OCI-LY3 (cell line): Measurements from ENCODE around the gene MYT1.

Experiments used
- H2AFZ ChIP-seq: fragments of 200-600, 300-600 bp; shearing (Covaris generic); 2 replicates; pipeline ENCODE4 v1.6.0; 2014; ENCODE audit warnings: antibody characterized with exemption, low read depth, low read length
- H3K27ac ChIP-seq: fragments of 200-600, 300-600 bp; sonication (generic); 2 replicates; pipeline ENCODE4 v1.5.1; 2014; ENCODE audit warnings: mild to moderate bottlenecking, low read length, moderate library complexity, mixed read lengths
- H3K27me3 ChIP-seq: fragments of 200-600, 300-600 bp; sonication (generic); 2 replicates; pipeline ENCODE4 v1.6.1; 2014; ENCODE audit warnings: low read depth, low read length, mixed read lengths
- H3K36me3 ChIP-seq: fragments of 200-600, 300-600 bp; sonication (generic); replicated peaks from 2 replicates; pipeline ENCODE3; 2014; ENCODE audit warnings: low read depth, low read length, mixed read lengths
- H3K4me1 ChIP-seq: fragments of 300-600, 200-600 bp; sonication (generic); 2 replicates; pipeline ENCODE4 v1.6.1; 2014; ENCODE audit warnings: low read length, mixed read lengths
- H3K4me2 ChIP-seq: fragments of 200-600, 300-600 bp; sonication (generic); 2 replicates; pipeline ENCODE4 v1.6.1; 2014; ENCODE audit warnings: low read length, mixed read lengths
- H3K4me3 ChIP-seq: fragments of 300-600, 200-600 bp; sonication (generic); 2 replicates; pipeline ENCODE4 v1.5.1; 2014; ENCODE audit warnings: antibody characterized with exemption, mild to moderate bottlenecking, low read length, moderate library complexity
- H3K79me2 ChIP-seq: fragments of 300-600, 200-600 bp; shearing (Covaris generic); 2 replicates; pipeline ENCODE4 v1.6.1; 2014; ENCODE audit warnings: mild to moderate bottlenecking, low read length, mixed read lengths
- H3K9ac ChIP-seq: fragments of 300-600, 200-600 bp; shearing (Covaris generic); 2 replicates; pipeline ENCODE4 v1.6.0; 2014; ENCODE audit warnings: mild to moderate bottlenecking, low read length, moderate library complexity
- H3K9me3 ChIP-seq: fragments of 200-600, 300-600 bp; shearing (Covaris generic); 2 replicates; pipeline ENCODE4 v1.6.1; 2014; ENCODE audit warnings: low read length, mixed read lengths; ENCODE audit not compliant: insufficient read depth
- H4K20me1 ChIP-seq: fragments of 200-600, 300-600 bp; sonication (generic); 2 replicates; pipeline ENCODE4 v1.6.1; 2016; ENCODE audit warnings: low read length, mixed read lengths; ENCODE audit not compliant: insufficient read depth
- EZH2phosphoT487 ChIP-seq: fragments of 200-600 bp; shearing (Covaris generic); IDR thresholded peaks from 2 replicates; pipeline ENCODE4 v1.6.1; 2018; ENCODE audit warnings: antibody characterized with exemption, mixed run types, low read depth
- TF ChIP-seq, protein P1 (sequence below): fragments of 200-600, 300-600 bp; sonication (generic); IDR thresholded peaks from 2 replicates; pipeline ENCODE4 v1.5.1; 2014; ENCODE audit warnings: antibody characterized with exemption, low read length, low read depth

Gene MYT1

DNA sequence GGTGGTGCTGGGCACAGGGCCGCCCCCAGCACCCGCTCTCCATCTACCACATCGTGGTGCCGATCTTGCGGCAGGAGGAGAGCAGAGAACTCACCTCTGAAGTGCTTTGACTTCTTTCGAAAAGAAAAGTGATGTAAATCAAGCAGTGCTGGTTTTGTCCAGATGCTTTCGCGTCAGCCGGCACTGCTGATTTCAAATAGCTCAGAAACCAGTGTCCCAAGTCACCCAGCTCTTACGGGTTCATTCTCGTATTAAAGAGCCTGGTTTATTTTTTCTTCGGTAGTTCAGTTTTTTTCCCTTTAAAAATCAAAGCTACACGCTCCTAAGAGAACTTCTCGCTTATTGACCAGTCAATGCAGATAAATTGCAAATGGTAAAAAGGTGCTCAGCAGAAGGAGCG is 32.1 kb downstream of the MYT1 start:
- H3K27me3 ChIP-seq: peaks cover 28% of the 10 kb centered on the region
- H3K79me2 ChIP-seq: no peaks in the 10 kb centered on the region
- H3K9ac ChIP-seq: no peak overlapping the region
- no peak overlapping the region for H3K4me2 ChIP-seq
- H2AFZ ChIP-seq: no peak overlapping the region
- H3K4me3 ChIP-seq: no peak overlapping the region
- no peaks in the 10 kb centered on the region for H3K9me3 ChIP-seq
- H3K27ac ChIP-seq: no peak overlapping the region
- H4K20me1 ChIP-seq: 0 out of 2 replicates have a peak, but pooled peaks cover 6% of the 10 kb centered on the region
- no peaks in the 10 kb centered on the region for H3K4me1 ChIP-seq
- TF ChIP-seq, protein P1, sequence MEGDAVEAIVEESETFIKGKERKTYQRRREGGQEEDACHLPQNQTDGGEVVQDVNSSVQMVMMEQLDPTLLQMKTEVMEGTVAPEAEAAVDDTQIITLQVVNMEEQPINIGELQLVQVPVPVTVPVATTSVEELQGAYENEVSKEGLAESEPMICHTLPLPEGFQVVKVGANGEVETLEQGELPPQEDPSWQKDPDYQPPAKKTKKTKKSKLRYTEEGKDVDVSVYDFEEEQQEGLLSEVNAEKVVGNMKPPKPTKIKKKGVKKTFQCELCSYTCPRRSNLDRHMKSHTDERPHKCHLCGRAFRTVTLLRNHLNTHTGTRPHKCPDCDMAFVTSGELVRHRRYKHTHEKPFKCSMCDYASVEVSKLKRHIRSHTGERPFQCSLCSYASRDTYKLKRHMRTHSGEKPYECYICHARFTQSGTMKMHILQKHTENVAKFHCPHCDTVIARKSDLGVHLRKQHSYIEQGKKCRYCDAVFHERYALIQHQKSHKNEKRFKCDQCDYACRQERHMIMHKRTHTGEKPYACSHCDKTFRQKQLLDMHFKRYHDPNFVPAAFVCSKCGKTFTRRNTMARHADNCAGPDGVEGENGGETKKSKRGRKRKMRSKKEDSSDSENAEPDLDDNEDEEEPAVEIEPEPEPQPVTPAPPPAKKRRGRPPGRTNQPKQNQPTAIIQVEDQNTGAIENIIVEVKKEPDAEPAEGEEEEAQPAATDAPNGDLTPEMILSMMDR: no peak
- TF ChIP-seq EZH2phosphoT487: no peak
- H3K36me3 ChIP-seq: no peaks in the 10 kb centered on the region

DNA sequence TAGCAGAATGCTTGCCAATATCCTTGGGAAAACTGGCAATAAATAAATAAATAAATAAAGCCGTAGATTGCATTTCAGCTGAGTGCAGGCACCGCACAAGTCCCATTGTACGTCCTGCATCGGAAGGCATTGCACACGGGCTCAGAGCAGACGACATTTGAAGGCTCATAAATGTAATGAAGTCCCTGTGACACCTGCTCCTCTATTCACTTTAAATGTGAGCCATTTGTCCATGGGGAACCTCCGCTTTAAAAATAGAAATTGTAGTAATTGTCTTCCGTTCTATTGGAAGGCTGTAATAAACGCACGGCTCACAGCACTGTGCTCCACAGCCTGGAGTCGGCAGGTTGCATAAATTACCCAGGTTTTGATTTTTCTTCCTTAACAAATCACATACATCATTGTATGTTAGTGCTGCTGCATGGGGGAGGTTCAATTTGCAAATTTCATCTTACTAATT is 32.6 kb downstream of the MYT1 start:
- no peaks in the 10 kb centered on the region for H3K79me2 ChIP-seq
- no peaks in the 10 kb centered on the region for H3K4me1 ChIP-seq
- H3K27me3 ChIP-seq: peaks cover 24% of the 10 kb centered on the region
- H3K36me3 ChIP-seq: no peaks in the 10 kb centered on the region
- no peak overlapping the region for H3K4me2 ChIP-seq
- TF ChIP-seq, protein P1: no peak
- no peak overlapping the region for H2AFZ ChIP-seq
- H3K4me3 ChIP-seq: no peak overlapping the region
- H4K20me1 ChIP-seq: 0 out of 2 replicates have a peak, but pooled peaks cover 6% of the 10 kb centered on the region
- no peak overlapping the region for H3K9ac ChIP-seq
- H3K9me3 ChIP-seq: no peaks in the 10 kb centered on the region
- H3K27ac ChIP-seq: no peak overlapping the region

DNA sequence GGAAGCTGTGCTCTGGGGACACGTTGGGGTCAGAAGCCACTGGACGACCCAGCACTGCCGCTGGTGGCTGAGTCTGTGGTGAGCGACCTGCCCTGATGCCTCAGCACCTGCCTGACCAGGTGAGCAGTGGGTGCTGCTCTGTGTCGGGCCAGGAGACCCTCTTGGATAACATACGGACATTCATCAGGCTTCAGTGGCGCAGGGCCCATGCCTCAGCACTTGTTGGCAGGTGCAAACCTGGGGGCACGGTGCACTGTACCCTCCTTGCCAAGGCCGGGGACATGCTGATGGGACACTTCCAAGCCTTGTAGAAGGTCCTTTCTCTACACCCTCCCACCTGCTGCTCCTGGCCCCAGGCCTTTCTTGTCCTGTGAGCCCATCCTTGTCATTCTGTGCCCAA is 34.1 kb downstream of the MYT1 start:
- H3K27me3 ChIP-seq: peaks cover 10% of the 10 kb centered on the region; the same call in 1 of the 2 replicates
- H4K20me1 ChIP-seq: no peaks in the 10 kb centered on the region
- no peak overlapping the region for H2AFZ ChIP-seq
- no peaks in the 10 kb centered on the region for H3K36me3 ChIP-seq
- TF ChIP-seq, protein P1: no peak
- no peak for TF ChIP-seq EZH2phosphoT487
- no peaks in the 10 kb centered on the region for H3K79me2 ChIP-seq
- no peak overlapping the region for H3K9ac ChIP-seq
- no peak overlapping the region for H3K4me3 ChIP-seq
- no peaks in the 10 kb centered on the region for H3K4me1 ChIP-seq
- no peak overlapping the region for H3K4me2 ChIP-seq
- no peak overlapping the region for H3K27ac ChIP-seq
- no peaks in the 10 kb centered on the region for H3K9me3 ChIP-seq

DNA sequence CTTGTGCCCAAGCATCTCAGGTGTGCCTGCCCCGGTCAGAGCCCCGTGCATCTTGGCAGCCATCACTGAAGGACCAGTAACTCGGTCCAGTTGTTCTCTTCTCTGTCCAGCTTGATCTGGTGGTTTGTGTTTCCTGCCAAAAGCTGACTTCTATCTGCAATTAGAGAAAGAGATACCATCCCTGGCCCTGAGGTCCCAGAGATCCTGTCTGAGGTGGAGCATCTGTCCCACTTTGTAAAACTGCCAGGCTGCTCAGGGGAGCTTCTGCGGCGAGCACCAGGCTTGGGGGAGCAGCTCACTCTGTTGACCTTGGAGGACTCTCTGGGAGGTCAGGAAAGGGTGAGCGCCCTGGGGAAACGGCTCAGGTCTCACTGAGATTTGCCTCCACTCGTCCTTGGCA is 35.1 kb downstream of the MYT1 start:
- no peaks in the 10 kb centered on the region for H3K79me2 ChIP-seq
- no peak overlapping the region for H3K4me2 ChIP-seq
- H2AFZ ChIP-seq: no peak overlapping the region
- TF ChIP-seq EZH2phosphoT487: no peak
- TF ChIP-seq, protein P1: no peak
- H3K9me3 ChIP-seq: no peaks in the 10 kb centered on the region
- H3K9ac ChIP-seq: no peak overlapping the region
- H3K4me3 ChIP-seq: no peak overlapping the region
- H3K27me3 ChIP-seq: peaks cover 5% of the 10 kb centered on the region; the same call in 1 of the 2 replicates
- H3K27ac ChIP-seq: no peak overlapping the region
- H3K36me3 ChIP-seq: no peaks in the 10 kb centered on the region
- H4K20me1 ChIP-seq: no peaks in the 10 kb centered on the region
- no peaks in the 10 kb centered on the region for H3K4me1 ChIP-seq
